Cardiac muscle cell (in vitro differentiated cells and primary cell): ENCODE measurements around the gene PTPRT. TPM values are rescaled to one million over a fixed set of nuclear protein-coding genes. Genes with fewer than 3 reads are reported as not detected.

Source experiments
- DNase-seq, 2 donors: peaks; one replicate each; pipeline versions ENCODE4 v3.0.0 to v3.0.0-alpha.2; 2010 to 2017; ENCODE audit warnings: low read depth in 1 of 2, low spot score in 1 of 2
- H3K27ac ChIP-seq: fragments of 200-600 bp; sonication (generic); 2 replicates; pipeline ENCODE4 v1.5.1; 2016
- H3K27me3 ChIP-seq: fragments of 200-600 bp; sonication (generic); 2 replicates; pipeline ENCODE4 v1.6.0; 2016; ENCODE audit warnings: control low read depth
- H3K36me3 ChIP-seq: fragments of 200-600 bp; sonication (generic); 2 replicates; pipeline ENCODE4 v1.5.1; 2016; ENCODE audit warnings: control low read depth
- H3K4me1 ChIP-seq: fragments of 200-600 bp; sonication (generic); 2 replicates; pipeline ENCODE4 v1.8.1; 2017; ENCODE audit warnings: low read depth, mild to moderate bottlenecking, mixed run types
- H3K4me3 ChIP-seq: fragments of 200-600 bp; sonication (generic); 2 replicates; pipeline ENCODE4 v1.5.1; 2016; ENCODE audit warnings: mild to moderate bottlenecking
- H3K9me3 ChIP-seq: fragments of 200-600 bp; sonication (generic); 2 replicates; pipeline ENCODE4 v1.5.1; 2017; ENCODE audit warnings: low read depth, mild to moderate bottlenecking, control low read depth
- CTCF ChIP-seq: IDR thresholded peaks from 2 replicates; pipeline ENCODE4 v1.5.1; 2012; ENCODE audit warnings: low read depth, mild to moderate bottlenecking, low read length
- polyA plus RNA-seq: library from polyadenylated mRNA; unstranded; fragments of >200 nt; fragmentation: Nextera tagmentation; extraction: Ambion mirVana; gene quantifications from 2 replicates; pipeline ENCODE4 v1.2.1, GENCODE V29; 2016
- total RNA-seq: library from RNA; depleted of rRNA; stranded (reverse); fragments of >200 nt; gene quantifications from 2 replicates; pipeline ENCODE4 v1.2.3, GENCODE V29; 2016

PTPRT gene
- total and polyA plus RNA-seq, 2 experiments from 2014 or later, result 0.30 to 1.4 TPM

- no peak overlapping the region for H3K27ac ChIP-seq
- no peaks in the 10 kb centered on the region for H3K36me3 ChIP-seq
- H3K9me3 ChIP-seq, result no peaks in the 10 kb centered on the region
- no peaks in the 10 kb centered on the region for H3K27me3 ChIP-seq
- DNase-seq, result peak in 1 of 2 donors; percentile 25
- no peak overlapping the region for H3K4me3 ChIP-seq
- H3K4me1 ChIP-seq, result no peaks in the 10 kb centered on the region
- TF ChIP-seq CTCF, result no peak
Measured at GRCh38 chr20:42442716-42443115, 747.0 kb downstream of the PTPRT start.

GRCh38 chr20:42441864-42442331 is 747.8 kb downstream of the PTPRT start:
- Histone ChIP-seq H3K27me3 (no peaks in the 10 kb centered on the region), H3K36me3 (no peaks in the 10 kb centered on the region), H3K4me1 (no peaks in the 10 kb centered on the region), H3K9me3 (no peaks in the 10 kb centered on the region), H3K27ac (no peak overlapping the region), H3K4me3 (no peak overlapping the region)
- TF ChIP-seq CTCF, result no peak
- no peak for DNase-seq

- Histone ChIP-seq H3K36me3 (no peaks in the 10 kb centered on the region), H3K27ac (no peak overlapping the region), H3K4me1 (no peaks in the 10 kb centered on the region), H3K9me3 (no peaks in the 10 kb centered on the region), H3K4me3 (no peak overlapping the region), H3K27me3 (no peaks in the 10 kb centered on the region)
- TF ChIP-seq CTCF, result no peak
- DNase-seq, result no peak
Measured at GRCh38 chr20:42441196-42441863, 748.4 kb downstream of the PTPRT start.

- no peaks in the 10 kb centered on the region for H3K36me3 ChIP-seq
- no peak for DNase-seq
- no peak for TF ChIP-seq CTCF
Measured at GRCh38 chr20:42435230-42435629, 754.5 kb downstream of the PTPRT start.

GRCh38 chr20:42432496-42433334 is 757.0 kb downstream of the PTPRT start:
- H3K27ac ChIP-seq, result no peak overlapping the region

More at GRCh38 chr20:42435230-42435629, 754.5 kb downstream of the PTPRT start:
- no peaks in the 10 kb centered on the region for H3K4me1 ChIP-seq
- no peaks in the 10 kb centered on the region for H3K9me3 ChIP-seq
- H3K27ac ChIP-seq, result no peak overlapping the region
- no peak overlapping the region for H3K4me3 ChIP-seq
- H3K27me3 ChIP-seq, result no peaks in the 10 kb centered on the region

More at GRCh38 chr20:42432496-42433334, 757.0 kb downstream of the PTPRT start:
- TF ChIP-seq CTCF, result no peak
- Histone ChIP-seq H3K4me1 (no peaks in the 10 kb centered on the region), H3K9me3 (no peaks in the 10 kb centered on the region), H3K4me3 (no peak overlapping the region), H3K36me3 (no peaks in the 10 kb centered on the region), H3K27me3 (no peaks in the 10 kb centered on the region)
- DNase-seq, result peak in 1 of 2 donors; percentile 75
